GM12801 (cell line): Measurements from ENCODE around the gene STK39.

Experiments used
- TF ChIP-seq, protein P1 (sequence below): IDR thresholded peaks from one replicate; pipeline ENCODE4 v1.5.1; 2011; ENCODE audit warnings: control low read depth; ENCODE audit not compliant: insufficient read length; ENCODE audit errors: extremely low read depth

Gene STK39

DNA sequence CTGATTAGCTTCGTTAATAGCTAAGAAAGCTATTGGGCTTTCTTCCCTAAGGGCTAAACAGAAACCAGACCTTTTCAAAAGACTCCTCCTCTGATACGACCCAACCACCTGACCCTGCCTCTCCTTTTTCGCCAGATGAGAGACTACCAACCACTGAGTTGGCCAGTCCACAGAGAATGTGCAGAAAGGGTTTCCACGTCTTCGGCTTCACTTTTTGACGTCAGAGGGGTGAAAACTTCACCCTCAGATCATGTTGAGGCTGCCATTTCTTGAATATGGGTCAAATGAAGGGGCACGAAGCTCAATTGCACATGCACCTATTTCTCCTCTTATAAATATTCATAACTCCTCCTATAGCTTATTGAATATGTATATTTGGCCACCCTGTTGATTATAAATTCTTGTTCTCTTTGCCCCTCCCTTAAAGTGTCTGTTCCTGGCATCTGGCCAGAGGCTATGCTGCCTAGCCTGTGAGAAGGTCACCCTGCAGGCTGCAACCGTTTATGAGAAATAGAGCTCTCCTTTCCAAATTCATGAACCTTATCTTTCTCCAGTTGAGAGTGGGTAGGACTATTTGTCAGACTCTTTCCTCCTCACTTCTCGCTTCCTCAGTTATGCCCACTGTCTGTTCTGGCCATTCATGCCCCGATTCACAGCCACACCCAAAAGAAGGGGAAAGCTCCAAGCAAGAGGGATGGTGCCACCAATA is 301.6 kb downstream of the STK39 start:
- TF ChIP-seq, protein P1, sequence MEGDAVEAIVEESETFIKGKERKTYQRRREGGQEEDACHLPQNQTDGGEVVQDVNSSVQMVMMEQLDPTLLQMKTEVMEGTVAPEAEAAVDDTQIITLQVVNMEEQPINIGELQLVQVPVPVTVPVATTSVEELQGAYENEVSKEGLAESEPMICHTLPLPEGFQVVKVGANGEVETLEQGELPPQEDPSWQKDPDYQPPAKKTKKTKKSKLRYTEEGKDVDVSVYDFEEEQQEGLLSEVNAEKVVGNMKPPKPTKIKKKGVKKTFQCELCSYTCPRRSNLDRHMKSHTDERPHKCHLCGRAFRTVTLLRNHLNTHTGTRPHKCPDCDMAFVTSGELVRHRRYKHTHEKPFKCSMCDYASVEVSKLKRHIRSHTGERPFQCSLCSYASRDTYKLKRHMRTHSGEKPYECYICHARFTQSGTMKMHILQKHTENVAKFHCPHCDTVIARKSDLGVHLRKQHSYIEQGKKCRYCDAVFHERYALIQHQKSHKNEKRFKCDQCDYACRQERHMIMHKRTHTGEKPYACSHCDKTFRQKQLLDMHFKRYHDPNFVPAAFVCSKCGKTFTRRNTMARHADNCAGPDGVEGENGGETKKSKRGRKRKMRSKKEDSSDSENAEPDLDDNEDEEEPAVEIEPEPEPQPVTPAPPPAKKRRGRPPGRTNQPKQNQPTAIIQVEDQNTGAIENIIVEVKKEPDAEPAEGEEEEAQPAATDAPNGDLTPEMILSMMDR, result no peak

DNA sequence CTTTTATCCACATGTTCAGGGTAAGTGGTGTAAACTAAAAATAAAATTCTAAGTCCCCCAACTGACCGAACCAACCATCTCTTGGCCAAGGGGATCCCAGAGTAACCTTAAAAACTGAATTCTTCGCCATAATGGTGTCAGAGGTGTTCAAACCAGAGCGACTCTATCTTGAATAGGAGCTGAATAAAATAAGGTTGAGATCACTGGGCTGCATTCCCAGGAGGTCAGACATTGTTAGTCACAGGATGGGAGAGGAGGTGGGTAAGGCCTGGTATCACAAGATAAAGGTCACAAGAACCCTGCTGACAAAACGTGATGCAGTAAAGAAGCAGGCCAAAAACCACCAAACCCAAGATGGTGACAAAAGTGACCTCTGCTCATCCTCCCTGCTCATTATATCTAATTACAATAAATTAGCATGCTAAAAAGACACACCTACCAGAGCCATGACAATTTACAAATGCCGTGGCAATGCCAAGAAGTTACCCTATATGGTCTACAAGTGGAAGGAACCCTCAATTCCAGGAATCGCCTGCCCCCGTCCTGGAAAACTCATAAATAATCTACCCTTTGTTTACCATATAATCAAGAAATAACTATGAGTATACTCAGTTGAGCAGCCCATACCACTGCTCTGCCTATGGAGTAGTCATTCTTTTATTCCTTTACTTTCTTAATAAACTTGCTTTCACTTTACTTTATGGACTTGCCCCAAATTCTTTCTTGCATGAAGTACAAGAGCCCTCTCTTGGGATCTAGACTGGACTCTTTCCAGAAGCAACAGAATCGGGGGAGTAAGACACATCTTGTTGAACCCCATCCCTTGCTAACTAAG is 302.4 kb downstream of the STK39 start:
- TF ChIP-seq, protein P1, result no peak

DNA sequence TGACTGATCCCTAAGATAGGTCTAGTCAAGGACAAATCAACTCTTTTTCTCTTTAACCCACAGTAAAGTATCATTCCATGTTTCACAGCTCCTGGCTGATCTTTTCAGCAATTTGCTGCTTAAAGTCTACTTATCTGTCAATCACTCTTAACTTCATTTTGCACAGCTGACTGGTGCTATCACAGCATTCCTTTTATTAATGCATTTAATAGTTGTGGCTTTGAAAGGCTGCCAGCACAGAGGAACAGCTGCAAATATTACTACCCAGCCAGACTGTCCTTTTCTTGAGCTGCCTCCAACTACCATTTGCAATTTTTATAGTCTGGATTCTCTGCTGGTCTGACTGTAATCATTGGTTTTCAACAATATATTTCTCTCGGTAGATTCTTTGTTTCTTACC is 303.5 kb downstream of the STK39 start:
- TF ChIP-seq, protein P1, result no peak

DNA sequence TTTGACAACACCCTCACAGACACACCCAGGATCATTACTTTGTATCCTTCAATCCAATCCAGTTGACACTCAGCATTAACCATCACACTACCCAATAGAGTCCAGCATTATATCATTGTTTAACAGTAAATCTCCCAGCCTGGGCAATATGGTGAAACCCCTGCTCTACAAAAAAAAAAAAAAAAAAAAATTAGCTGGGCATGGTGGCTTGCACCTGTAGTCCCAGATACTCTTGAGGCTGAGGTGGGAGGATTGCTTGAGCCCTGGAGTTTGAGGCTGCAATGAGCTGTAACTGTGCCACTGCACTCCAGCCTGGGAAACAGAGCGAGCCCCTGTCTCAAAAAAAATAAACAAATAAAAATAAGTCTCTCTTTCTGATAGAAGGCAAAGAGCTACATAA is 304.0 kb downstream of the STK39 start:
- TF ChIP-seq, protein P1, result no peak

DNA sequence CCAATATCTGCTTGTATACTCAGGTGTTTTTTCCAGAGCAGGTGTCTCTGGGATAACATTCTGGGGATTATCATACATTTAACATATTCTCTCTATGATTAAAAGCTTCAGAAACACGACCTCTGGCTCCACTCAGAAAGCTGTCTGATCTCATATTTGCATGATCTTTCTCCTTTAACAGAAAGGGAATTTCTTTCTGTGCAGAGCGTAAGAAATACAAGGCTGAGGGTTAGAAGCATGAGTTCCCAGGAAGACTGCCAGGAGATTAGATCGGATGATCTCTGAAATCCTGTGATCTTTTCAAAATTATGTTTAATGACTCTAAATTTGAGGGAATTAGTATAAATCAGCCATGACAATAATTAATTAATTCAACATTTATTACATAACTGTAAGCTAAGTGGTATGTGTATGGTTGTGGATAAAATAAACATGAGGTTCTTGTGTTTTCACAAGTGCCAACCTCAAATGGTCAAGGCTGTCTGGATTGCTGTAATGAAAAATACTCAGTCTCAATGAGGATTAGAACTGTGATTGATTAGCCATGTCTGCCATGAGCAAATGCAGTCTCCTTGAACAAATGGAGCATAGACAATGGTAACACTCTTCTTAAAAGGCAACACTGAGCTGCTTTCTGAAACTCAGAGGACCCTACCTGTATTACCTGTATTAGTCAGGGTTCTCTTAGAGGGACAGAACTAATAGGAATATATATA is 304.9 kb downstream of the STK39 start:
- TF ChIP-seq, protein P1, result no peak

DNA sequence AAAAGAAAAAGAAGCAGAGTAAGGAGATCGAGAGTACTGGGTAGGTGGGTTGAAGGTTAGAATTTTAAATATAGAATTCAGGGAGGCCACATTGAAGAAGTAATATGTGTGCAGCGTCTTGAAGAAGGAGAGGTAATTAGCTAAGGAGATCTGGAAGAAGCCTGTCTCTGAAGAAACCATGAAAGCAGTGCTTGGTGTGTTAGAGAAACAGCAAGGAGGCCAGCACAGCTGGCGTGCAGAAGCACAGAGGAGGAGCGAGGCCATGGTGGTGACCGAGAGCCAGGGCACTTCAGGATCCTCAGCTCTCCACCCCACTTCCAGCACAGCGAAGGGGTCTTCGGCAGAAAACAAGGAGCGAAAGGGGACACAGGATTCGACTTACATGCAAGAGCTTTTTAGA is 305.8 kb downstream of the STK39 start:
- TF ChIP-seq, protein P1, result no peak

DNA sequence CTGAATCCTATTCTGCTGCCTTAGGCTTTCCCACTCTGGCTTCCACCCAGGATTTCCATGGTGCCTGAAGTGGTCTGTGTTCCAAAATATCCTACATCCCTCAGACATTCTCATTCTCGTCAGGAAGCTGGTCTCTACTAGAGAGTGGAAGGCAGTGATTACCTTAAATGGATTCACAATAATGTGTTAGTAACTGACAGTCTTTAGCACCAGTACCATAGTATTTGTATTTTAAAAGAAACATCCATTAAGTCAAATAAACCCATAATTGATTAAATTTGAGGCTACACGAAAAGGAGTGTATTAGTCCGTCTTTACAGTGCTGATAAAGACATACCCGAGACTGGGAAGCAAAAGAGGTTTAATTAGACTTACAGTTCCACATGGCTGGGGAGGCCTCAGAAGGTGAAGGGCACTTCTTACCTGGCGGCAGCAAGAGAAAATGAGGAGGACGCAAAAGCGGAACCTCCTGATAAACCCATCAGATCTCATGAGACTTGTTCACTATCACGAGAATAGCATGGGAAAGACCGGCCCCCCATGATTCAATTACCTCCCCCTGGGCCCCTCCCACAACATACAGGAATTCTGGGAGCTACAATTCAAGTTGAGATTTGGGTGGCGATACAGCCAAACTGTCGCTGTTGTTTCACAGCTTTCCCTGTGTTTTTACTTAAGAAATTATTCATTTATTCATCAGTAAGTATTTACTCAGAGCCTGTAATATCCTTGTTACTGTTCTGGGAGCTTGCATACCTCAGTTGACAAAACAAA is 306.5 kb downstream of the STK39 start:
- TF ChIP-seq, protein P1, result no peak
